NCI-H1694 (cell line): ENCODE measurements around the gene RSBN1L.
"Not testable (repeated sequence)": the region's sequence is repeated elsewhere in the genome, so short reads cannot be mapped to it uniquely, and the experiment has no call there.

ENCODE experiments used
- DNase-seq: peaks from one replicate; lab custom pipeline; 2025; lab: John Stamatoyannopoulos, UW

RSBN1L gene

DNA sequence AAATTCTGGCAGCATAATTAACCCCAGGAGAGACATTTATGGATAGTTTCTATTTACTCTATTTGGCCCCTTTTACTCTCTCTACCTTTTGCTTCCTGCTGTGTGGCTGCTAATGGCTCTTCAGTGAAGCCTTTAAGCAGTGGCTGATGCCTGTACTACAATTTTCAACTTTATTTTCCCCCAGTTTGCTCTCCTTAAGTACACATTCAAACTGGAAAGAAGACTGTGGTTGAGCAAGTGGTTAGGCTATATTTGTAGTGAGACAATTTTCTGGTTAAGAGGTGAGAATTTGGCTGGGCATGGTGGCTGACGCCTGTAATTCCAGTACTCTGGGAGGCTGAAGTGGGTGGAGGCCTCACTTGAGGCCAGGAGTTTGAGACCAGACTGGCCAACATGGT, 8.5 kb upstream of the RSBN1L start:
- DNase-seq = no peak

DNA sequence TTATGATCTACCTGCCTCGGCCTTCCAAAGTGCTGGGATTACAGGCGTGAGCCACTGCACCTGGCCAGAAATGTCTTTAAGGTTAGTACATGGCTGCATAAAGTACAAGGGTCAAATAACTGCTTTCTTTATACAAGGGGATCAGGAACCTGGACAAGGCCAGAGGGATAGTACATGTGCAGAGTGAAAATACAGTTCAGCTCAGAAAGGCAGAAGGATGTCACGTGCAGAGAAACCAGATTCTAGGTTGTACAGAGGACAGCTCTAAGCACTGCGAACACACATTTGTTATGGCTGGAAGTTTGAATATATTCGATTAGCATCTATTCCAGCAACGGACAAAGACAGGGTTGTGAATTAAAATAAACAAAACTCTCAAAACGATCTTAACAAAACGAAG, 6.0 kb upstream of the RSBN1L start:
- DNase-seq = no peak

DNA sequence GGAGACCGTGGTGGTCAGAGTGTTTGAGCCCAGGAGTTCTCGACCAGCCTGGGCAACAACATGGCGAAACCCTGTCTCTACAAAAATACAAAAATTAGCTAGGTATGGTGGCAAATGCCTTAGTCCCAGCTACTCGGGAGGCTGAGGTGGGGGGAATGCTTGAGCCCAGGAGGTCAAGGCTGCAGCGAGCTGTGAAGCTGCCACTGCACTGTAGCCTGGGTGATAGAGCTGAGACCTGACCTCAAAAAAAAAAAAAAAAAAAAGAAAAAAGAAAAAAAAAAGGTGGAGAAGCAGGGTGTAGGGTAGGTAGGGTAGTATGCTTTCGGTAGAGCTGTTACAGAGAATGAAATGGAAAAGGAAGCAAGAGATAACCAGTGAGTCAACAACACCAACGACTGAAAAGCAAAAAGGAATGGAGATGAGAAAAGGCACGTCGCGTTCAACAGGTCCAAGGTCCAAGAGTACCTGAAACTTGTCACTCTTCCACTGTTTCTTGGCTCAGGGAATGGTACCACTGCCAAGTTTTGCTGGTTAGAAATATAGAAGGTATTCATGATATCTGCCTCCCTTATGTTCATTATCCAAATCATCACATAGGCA, 4.3 kb upstream of the RSBN1L start:
- DNase-seq = no peak

DNA sequence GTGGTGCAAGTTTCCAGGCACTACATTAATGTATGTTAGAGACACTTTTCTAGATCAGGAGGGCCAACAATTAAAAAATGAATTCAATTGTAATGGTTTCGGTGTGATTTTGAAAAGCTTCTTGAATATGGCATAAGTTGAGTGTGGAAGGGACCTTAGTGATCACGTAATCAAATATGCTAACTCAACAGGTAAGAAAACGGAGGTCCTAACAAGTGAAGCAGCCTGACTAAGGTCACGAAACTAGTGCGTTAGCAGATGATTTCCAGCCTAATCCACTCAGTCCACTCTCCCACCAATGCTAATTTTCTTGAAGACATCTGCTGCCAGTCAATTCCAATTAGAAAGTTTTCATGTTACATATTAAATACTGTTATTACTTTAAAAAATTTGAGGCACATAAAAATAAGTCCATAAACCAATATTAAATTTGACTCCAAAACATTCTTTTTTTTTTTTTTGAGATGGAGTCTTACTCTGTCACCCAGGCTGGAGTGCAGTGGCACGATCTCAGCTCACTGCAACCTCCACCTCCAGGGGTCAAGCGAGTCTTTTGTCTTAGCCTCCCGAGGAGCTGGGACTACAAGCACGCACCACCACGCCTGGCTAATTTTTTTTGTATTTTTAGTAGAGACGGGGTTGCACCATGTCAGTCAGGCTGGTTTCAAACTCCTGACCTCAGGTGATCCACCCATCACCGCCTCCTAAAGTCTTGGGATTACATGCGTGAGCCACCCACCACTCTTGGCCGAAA, 2.3 kb upstream of the RSBN1L start:
- DNase-seq = no peak

DNA sequence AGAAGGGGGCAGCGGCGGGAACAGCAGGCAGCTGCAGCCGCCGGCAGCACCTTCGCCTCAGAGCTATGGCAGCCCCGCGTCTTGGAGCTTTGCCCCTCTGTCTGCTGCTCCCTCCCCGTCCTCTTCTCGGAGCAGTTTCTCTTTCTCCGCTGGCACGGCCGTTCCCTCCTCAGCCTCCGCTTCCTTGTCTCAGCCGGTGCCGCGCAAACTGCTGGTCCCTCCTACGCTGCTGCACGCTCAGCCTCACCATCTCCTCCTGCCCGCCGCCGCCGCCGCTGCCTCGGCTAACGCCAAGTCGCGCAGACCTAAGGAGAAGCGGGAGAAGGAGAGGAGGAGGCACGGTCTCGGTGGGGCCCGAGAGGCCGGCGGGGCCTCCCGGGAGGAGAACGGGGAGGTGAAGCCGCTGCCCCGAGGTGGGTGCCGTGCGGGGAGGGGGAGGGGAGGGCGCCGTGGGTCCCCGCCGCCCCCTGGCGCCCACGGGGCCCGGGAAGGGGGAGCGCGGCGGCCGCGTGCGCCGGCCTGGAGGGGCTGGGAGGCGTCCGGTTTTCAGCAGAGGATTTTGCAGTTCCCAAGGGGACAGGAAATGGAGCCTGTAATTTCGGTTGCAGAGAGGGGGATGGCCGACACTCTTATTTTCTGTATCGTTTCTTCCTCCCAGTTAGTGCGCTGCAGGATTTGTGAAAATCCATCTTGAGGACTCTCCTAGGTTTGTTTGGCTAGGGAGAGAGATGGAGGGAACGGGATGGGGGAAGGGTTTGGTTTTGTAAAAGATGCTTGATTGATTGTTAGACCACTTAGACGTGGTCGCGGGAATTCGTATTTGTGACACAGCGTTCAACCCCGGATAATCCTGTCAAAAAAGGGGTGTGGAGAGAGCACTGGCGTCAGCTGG, 630 bp downstream of the RSBN1L start:
- peak; percentile 63 for DNase-seq

DNA sequence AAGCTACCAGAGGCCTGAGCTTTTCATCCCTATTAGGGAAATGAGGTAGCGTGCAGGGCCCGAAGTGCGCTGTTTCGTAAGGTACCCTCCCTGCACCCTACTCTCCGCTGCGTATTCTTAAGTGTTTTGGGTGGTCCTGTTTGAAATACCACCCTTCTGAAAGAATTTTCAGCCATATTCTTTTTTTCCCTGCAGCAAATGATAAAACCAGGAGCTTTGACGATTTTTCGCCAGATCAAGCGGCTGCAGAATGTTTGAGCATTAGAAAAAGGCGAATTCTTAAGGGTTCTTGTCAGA, 1.2 kb downstream of the RSBN1L start:
- no peak for DNase-seq

DNA sequence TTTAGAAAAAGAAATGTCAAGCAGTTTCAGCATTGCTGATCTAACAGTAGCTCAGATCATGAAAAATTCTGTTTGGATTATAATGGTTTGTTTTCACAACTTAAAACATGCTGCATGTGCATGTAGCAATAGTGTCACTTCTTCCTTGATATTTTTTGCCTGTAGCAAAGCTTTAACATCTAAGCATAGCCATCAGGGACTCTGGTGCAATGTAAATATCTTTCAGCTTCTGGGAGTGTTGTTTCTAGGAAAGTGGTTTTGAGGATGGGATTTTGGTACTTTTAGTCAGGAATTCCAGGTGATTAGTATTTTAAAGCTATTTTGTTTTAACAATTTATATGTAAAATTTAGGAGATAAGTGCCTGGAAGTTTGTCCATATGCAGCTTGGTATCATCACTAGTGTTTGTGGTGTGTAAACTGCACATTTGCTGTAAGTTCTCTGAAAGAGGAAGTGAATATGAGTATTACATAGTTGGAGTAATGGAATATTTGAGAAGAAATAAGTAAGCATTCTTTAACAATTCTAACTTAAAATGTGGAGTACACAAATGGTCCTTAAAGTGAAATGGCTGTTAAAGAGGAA, 1.9 kb downstream of the RSBN1L start:
- DNase-seq = no peak

DNA sequence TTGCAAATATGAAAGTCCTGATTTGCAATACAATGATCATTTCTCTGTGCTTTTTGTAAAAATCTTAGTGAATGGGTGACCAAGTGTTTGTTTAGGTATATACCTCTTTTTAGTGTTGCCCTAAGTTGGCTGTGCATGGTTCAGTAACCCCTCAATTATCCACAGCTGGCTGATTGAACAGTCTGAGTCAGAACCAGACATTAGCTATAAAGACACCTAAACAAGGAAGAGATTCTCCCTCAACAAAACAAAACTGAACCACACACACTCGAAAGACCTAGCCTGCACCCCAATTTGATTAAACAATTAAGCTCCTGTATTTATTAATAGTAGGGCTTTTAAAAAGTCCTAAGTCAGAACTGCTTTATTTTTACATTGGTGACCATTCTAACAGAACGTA, 2.8 kb downstream of the RSBN1L start:
- DNase-seq = peak; percentile 11

DNA sequence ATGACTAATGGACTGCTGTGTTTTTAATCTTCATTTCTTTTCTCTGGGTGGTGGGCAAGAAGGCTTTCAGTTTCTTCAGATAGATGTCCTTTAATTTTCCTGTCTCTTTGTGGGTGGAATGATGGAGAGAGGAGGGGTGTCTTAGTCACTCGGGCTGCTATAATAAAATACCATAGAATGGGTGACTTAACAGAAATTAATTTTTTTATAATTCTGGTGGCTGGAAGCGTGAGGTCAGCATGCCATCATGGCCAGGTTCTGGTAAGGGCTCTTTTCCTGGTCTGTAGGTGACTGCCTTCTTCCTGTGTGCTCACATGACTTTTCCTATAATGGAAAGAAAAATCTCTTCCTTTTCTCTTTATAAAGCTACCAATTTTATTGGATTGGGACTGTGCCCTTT, 6.3 kb downstream of the RSBN1L start:
- no peak for DNase-seq

DNA sequence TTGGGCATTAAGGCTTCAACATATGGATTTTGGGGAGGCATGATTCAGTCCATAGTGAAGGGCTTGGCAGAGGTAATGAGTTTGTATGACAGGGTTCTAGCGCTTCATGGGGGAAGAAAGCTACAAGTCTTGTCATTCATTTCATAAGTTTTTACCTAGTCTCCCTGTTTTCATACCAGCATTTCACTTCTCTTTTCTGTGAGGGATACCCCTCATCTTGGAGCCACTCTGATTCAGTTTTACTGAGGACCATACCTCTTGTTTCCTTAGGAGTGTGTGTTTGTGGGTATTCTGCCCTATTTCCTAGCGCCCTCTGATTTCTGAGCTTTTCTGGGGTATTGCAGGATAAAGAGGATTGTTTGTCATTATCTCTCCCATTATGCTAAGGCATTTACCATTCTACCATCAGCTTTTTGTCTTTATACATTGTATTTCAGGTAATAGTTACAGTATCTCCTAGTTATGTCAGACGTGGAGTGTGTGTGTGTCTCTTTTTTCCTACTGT, 6.8 kb downstream of the RSBN1L start:
- no peak for DNase-seq

DNA sequence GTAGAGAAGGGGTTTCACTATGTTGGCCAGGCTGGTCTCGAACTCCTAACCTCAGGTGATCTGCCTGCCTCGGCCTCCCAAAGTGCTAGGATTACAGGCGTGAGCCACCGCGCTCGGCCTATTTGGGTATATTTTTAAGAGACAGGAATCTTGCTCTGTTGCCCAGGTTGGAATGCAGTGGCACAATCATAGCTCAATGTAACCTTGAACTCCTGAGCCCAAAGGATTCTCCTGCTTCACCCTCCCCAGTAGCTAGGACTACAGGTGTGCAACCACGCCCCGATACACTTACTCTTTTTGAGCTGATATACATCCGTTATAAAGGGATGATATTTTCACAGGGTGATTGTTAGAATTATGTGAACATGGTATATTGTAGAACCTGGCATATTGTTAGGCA, 7.4 kb downstream of the RSBN1L start:
- not testable (repeated sequence) for DNase-seq

DNA sequence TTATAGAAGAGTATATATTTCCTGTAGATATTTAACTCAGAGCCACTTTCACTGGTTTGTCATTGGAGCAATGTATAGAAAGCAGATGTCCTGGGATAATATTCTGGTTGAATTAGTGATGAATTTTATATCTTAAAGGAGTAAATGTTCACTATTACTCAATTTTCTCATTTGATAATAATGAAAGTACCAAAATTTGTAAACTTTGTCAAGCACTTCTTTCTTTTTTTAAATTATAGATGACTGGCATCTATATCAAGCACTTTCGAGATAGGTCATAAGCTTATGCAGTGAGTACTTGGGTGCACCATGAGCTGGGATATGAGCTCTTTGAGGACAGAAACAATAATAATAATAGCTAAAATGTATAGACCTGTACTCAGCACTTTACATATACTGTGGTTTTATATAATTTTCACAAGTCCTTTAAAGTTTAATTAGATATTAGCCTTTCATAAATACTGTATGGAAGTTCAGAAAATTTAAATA, 11.3 kb downstream of the RSBN1L start:
- DNase-seq = no peak

DNA sequence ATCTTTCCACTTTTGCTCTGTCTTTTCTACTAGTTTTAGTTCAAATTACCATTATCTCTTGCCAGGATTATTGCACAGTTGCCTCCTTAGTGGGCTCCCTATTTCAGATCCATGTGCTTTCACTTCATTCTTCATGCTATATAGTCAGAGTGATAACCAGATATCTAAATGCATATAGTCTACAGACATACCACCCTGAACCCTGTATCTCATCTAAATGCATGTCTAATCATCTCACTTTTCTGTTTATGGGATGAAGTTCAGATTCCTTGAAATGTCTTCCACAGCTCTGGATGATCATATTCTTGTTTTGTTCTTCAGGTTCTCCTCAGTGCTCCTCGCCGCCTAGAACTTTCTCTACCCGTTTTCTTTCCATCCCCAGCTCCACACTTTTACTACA, 13.8 kb downstream of the RSBN1L start:
- DNase-seq = no peak

DNA sequence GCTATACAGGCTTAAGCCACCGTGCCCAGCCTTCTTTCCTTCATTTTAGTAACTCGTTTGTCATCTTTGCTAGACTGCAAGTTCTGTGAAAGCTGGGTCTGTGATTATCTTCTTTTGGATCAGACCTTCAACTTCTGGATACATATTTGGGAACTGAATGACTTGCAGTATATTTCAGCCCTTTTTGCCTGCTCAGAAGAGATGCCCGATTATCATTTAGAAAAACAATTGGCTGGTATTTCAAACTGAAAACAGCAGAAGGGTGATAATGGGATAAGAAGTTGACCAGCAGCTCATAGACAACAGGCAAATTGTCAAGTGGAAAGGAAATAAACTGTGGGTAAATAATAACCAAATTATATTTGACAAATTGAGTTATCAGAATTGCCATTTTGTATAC, 14.6 kb downstream of the RSBN1L start:
- DNase-seq = no peak

DNA sequence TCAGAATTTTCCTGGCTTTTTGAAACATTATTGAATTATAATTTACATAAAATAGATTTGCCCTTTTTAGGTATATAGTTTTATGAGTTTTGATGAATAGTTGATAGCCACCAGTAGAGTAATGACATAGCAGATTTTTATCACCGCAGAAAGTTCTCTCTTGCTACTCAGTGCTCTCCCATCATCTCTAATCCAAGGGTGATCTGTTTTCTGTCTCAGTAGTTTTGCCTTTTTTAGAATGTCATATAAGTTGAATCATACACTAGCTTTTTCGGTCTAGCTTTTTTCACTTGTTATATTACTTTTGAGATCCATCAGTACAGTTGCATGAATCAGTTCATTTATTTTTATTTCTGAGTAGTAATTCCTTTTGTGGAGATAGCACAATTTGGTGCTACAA, 17.9 kb downstream of the RSBN1L start:
- no peak for DNase-seq

DNA sequence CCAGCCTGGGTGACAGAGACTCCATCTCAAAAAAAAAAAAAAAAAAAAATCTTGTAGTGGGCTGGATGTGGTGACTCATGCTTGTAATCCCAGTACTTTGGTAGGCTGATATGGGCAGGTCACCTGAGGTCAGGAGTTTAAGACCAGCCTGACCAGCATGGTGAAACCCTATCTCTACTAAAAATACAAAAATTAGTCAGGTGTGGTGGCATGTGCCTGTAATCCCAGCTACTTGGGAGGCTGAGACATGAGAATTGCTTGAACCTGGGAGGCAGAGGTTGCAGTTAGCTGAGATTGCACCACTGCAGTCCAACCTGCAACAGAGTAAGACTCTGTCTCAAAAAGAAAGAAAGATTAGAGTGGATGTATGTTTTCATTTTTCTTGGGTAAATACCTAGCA, 18.7 kb downstream of the RSBN1L start:
- DNase-seq = not testable (repeated sequence)

DNA sequence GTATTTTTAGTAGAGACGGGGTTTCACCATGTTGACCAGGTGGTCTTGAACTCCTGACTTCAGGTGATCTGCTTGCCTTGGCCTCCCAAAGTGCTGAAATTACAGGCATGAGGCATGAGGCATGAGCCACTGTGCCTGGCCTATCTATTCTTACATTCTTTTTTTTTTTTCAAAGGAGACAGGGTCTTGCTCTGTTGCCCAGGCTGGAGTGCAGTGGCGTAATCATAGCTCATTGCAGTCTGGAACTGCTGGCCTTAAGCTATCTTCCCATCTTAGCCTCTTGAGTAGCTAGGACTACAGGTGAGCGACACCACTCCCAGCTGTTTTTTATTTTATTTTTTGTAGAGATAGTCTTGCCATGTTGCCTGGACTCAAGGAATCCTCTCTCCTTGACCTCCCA, 20.5 kb downstream of the RSBN1L start:
- no peak for DNase-seq

DNA sequence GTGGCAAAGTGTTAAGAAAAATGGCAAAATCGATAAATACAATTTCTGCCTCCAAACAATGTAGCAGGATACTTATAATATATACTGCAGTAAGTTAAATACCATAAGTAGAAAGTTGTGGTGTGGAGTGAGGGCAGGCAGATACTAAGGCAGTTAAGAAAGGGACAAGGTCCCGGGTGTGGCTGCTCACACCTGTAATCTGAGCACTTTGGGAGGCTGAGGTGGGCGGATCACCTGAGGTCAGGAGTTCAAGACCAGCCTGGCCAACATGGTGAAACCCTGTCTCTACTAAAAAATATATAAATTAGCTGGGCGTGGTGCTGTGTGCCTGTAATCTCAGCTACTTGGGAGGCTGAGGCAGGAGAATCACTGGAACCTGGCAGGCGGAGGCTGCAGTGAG, 21.3 kb downstream of the RSBN1L start:
- not testable (repeated sequence) for DNase-seq

DNA sequence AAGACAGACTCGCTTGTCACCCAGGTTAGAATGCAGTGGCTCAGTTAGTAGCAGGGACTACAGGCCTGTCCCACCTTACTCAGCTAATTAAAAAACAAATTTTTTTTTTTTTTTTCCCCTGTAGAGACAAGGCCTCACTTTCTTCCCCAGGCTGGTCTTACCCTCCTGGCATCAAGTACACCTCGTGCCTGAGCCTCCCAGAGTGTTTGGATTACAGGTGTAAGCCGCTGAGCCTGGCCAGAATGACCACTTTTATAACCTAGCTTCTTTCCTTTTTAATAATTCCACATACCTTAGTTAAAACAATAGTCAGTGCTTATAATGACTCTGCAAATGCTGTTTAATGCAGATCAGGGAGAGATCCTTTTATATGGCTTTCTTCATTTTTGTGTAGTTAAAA, 31.3 kb downstream of the RSBN1L start:
- no peak for DNase-seq

DNA sequence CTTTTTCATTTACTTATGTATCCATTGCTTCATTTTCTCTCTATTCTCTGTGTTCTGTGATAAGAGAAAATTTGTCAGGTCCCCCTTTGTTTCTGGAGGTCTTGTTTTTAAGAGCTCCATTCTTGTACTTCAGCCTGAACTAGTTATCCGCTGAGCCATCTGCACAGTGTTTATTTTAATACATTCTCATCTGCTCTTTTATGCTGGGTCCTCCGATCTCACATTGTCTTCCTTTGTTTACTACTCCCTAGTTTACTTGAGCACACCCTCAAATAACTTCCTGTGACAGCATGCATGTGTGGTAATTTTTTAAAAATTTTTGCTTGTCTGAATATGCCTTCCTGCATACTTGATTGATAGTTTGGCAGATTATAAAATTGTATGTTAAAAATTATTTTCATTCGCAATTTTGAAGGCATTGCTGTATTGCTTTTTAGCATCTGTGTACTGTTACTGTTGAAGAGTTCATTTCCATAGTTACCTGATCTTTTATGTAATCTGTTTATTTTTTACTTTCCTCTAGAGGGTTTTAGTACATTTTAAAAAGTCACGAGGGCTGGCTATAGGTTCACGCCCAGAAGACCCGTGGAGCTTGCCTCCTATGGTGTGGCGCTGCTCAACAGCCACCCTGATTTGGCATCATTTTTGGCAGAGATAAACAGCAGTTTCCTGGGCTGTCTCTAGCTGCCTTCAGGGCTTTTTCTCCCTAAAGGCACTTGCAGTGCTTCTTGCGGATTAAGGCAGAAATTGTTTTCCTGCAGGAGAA, 31.9 kb downstream of the RSBN1L start:
- DNase-seq = peak; percentile 81

DNA sequence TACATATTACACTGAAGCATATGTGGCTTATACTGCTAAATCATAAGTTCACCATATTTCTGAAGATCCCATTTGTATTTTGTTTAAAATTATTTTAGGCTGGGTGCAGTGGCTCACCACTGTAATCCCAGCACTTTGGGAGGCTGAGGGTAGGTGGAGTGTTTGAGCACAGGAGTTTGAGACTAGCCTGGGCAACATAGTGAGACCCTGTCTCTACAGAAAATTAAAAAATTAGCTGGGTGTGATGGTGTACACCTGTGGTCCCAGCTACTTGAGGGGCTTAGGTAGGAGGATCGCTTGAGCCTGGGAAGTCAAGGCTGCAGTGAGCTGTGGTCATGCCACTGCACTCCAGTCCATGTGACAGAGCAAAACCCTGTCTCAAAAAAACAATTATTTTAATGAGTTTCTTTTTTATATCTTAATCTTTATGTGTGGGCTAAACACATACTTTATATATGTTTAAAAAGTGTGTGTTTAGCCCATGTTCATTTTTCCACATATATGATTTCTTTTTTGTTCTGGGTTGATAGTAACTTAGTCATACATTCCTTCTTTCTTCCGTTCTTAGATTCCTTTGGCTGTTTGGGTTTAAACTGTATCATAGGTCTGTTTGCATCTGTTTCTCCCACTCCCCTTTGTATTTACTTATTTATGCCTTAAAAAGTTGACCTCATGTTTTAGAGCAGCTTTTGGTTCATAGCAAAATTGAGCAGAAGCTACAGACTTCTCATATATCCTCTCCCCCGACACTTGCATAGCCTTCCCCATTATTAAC, 33.5 kb downstream of the RSBN1L start:
- DNase-seq = no peak
